Measurements from ENCODE around the gene APBA3.

DNA sequence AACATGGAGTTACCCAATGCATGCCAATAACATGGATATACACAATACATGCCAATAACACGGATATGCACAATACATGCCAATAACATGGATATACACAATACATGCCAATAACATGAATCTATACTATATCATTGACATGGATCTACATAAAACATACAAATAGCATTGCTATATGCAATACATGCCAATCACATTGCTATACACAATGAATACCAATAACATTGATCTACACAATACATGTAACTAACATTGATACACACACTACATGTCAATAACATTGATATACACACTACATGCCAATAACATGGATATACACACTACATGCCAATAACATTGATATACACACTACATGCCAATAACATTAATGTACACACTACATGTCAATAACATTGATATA lies 60.3 kb downstream of the APBA3 start:
- TF ChIP-seq, protein P1, sequence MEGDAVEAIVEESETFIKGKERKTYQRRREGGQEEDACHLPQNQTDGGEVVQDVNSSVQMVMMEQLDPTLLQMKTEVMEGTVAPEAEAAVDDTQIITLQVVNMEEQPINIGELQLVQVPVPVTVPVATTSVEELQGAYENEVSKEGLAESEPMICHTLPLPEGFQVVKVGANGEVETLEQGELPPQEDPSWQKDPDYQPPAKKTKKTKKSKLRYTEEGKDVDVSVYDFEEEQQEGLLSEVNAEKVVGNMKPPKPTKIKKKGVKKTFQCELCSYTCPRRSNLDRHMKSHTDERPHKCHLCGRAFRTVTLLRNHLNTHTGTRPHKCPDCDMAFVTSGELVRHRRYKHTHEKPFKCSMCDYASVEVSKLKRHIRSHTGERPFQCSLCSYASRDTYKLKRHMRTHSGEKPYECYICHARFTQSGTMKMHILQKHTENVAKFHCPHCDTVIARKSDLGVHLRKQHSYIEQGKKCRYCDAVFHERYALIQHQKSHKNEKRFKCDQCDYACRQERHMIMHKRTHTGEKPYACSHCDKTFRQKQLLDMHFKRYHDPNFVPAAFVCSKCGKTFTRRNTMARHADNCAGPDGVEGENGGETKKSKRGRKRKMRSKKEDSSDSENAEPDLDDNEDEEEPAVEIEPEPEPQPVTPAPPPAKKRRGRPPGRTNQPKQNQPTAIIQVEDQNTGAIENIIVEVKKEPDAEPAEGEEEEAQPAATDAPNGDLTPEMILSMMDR (conservative IDR thresholded peaks at IDR 0.05 in 1 of 2, IDR thresholded peaks at IDR 0.05 in 1 of 2; ENCODE audit: low read depth in 1 of 2, low read length in 2 of 2): no peak
- TF ChIP-seq EZH2 (IDR thresholded peaks at IDR 0.05; ENCODE audit: low read length, missing control alignments): no peak
